Transverse colon (tissue), 4 donors: ENCODE data around the gene CTNND2.

Experiments used
- EP300 ChIP-seq: sonication (generic); formaldehyde crosslinking; IDR thresholded peaks from one replicate; pipeline ENCODE4 v1.6.1; 2017; ENCODE audit warnings: antibody characterized with exemption, low read depth
- POLR2A ChIP-seq: fragments of 450-650 bp; IDR thresholded peaks from one replicate; pipeline ENCODE4 v1.6.1; 2016; ENCODE audit warnings: antibody characterized with exemption, mild to moderate bottlenecking, moderate library complexity
- POLR2AphosphoS5 ChIP-seq, 3 donors: sonication (generic); formaldehyde crosslinking; IDR thresholded peaks; one replicate each; pipeline ENCODE4 v1.6.1; 2016; ENCODE audit warnings: antibody characterized with exemption in 3 of 3
- TF ChIP-seq, protein P1 (sequence below), 5 experiments: fragments of 200-600 bp in 3 of 5; fragments of 450-650 bp in 2 of 5; sonication (generic) in 3 of 5; IDR thresholded peaks; 1 replicate in 2 of 5; 2 replicates in 3 of 5; pipeline ENCODE4 v1.5.1; 2016 to 2017; ENCODE audit warnings: antibody characterized with exemption in 5 of 5, inconsistent platforms in 3 of 5, mild to moderate bottlenecking in 2 of 5, moderate library complexity in 1 of 5

DNA sequence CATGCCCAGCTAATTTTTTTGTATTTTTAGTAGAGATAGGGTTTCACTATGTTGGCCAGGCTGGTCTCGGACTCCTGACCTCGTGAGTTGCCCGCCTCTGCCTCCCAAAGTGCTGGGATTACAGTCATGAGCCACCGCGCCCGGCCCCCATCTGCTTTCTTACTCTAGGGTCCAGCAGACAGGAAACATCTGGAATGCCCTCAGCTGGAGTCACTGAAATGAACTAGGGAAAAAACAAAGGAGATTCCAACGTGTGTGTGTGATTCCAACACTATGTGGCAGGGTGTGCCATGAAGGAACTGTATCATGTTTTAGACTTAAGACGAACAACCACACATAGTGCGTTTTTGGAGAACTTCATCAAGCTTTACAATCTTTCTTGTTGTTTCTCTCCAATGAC, 603.1 kb downstream of the CTNND2 start:
- TF ChIP-seq, protein P1, sequence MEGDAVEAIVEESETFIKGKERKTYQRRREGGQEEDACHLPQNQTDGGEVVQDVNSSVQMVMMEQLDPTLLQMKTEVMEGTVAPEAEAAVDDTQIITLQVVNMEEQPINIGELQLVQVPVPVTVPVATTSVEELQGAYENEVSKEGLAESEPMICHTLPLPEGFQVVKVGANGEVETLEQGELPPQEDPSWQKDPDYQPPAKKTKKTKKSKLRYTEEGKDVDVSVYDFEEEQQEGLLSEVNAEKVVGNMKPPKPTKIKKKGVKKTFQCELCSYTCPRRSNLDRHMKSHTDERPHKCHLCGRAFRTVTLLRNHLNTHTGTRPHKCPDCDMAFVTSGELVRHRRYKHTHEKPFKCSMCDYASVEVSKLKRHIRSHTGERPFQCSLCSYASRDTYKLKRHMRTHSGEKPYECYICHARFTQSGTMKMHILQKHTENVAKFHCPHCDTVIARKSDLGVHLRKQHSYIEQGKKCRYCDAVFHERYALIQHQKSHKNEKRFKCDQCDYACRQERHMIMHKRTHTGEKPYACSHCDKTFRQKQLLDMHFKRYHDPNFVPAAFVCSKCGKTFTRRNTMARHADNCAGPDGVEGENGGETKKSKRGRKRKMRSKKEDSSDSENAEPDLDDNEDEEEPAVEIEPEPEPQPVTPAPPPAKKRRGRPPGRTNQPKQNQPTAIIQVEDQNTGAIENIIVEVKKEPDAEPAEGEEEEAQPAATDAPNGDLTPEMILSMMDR (IDR thresholded peaks at IDR 0.05) = no peak
- TF ChIP-seq POLR2AphosphoS5 (IDR thresholded peaks at IDR 0.05) = no peak
- TF ChIP-seq POLR2A = no peak
- no peak for TF ChIP-seq EP300
